Cardiac muscle cell (in vitro differentiated cells and primary cell): ENCODE data around the gene SLC38A6. TPM values are rescaled to one million over a fixed set of nuclear protein-coding genes. Genes with fewer than 3 reads are reported as not detected.
"Not testable (repeated sequence)": the region's sequence is repeated elsewhere in the genome, so short reads cannot be mapped to it uniquely, and the experiment has no call there.

Experiments
- DNase-seq, 2 donors: peaks; one replicate each; pipeline versions ENCODE4 v3.0.0 to v3.0.0-alpha.2; 2010 to 2017; ENCODE audit warnings: low read depth in 1 of 2, low spot score in 1 of 2
- H3K27ac ChIP-seq: fragments of 200-600 bp; sonication (generic); 2 replicates; pipeline ENCODE4 v1.5.1; 2016
- H3K27me3 ChIP-seq: fragments of 200-600 bp; sonication (generic); 2 replicates; pipeline ENCODE4 v1.6.0; 2016; ENCODE audit warnings: control low read depth
- H3K36me3 ChIP-seq: fragments of 200-600 bp; sonication (generic); 2 replicates; pipeline ENCODE4 v1.5.1; 2016; ENCODE audit warnings: control low read depth
- H3K4me1 ChIP-seq: fragments of 200-600 bp; sonication (generic); 2 replicates; pipeline ENCODE4 v1.8.1; 2017; ENCODE audit warnings: low read depth, mild to moderate bottlenecking, mixed run types
- H3K4me3 ChIP-seq: fragments of 200-600 bp; sonication (generic); 2 replicates; pipeline ENCODE4 v1.5.1; 2016; ENCODE audit warnings: mild to moderate bottlenecking
- H3K9me3 ChIP-seq: fragments of 200-600 bp; sonication (generic); 2 replicates; pipeline ENCODE4 v1.5.1; 2017; ENCODE audit warnings: low read depth, mild to moderate bottlenecking, control low read depth
- CTCF ChIP-seq: IDR thresholded peaks from 2 replicates; pipeline ENCODE4 v1.5.1; 2012; ENCODE audit warnings: low read depth, mild to moderate bottlenecking, low read length
- polyA plus RNA-seq: library from polyadenylated mRNA; unstranded; fragments of >200 nt; fragmentation: Nextera tagmentation; extraction: Ambion mirVana; gene quantifications from 2 replicates; pipeline ENCODE4 v1.2.1, GENCODE V29; 2016
- total RNA-seq: library from RNA; depleted of rRNA; stranded (reverse); fragments of >200 nt; gene quantifications from 2 replicates; pipeline ENCODE4 v1.2.3, GENCODE V29; 2016

Gene SLC38A6
- total and polyA plus RNA-seq, 2 experiments from 2014 or later: 5.7 to 15.1 TPM

GRCh38 chr14:61080591-61081010, 99.6 kb downstream of the SLC38A6 start:
- no peaks in the 10 kb centered on the region for H3K36me3 ChIP-seq
- H3K27ac ChIP-seq: no peak overlapping the region
- no peaks in the 10 kb centered on the region for H3K27me3 ChIP-seq
- no peaks in the 10 kb centered on the region for H3K9me3 ChIP-seq
- no peaks in the 10 kb centered on the region for H3K4me1 ChIP-seq
- DNase-seq: no peak
- no peak for TF ChIP-seq CTCF
- H3K4me3 ChIP-seq: no peak overlapping the region

GRCh38 chr14:61088081-61088480, 107.0 kb downstream of the SLC38A6 start:
- Histone ChIP-seq H3K27me3 (no peaks in the 10 kb centered on the region), H3K4me3 (no peak overlapping the region), H3K36me3 (no peaks in the 10 kb centered on the region), H3K9me3 (no peaks in the 10 kb centered on the region), H3K4me1 (peaks cover 14% of the 10 kb centered on the region), H3K27ac (no peak overlapping the region)
- no peak for DNase-seq
- TF ChIP-seq CTCF: no peak

- no peak for TF ChIP-seq CTCF
- peaks cover 14% of the 10 kb centered on the region for H3K4me1 ChIP-seq
These were observed 108.2 kb downstream of the SLC38A6 start for GRCh38 chr14:61089126-61089750.

GRCh38 chr14:61090432-61091216, 109.6 kb downstream of the SLC38A6 start:
- peaks cover 14% of the 10 kb centered on the region for H3K4me1 ChIP-seq
- H3K36me3 ChIP-seq: no peaks in the 10 kb centered on the region
- DNase-seq: peak in 1 of 2 donors; percentile 35
- H3K4me3 ChIP-seq: no peak overlapping the region
- H3K27me3 ChIP-seq: no peaks in the 10 kb centered on the region
- peak overlapping the region; percentile 75 for H3K27ac ChIP-seq
- TF ChIP-seq CTCF: no peak
- no peaks in the 10 kb centered on the region for H3K9me3 ChIP-seq

More at GRCh38 chr14:61089126-61089750, 108.2 kb downstream of the SLC38A6 start:
- no peaks in the 10 kb centered on the region for H3K36me3 ChIP-seq
- H3K9me3 ChIP-seq: no peaks in the 10 kb centered on the region
- H3K4me3 ChIP-seq: no peak overlapping the region
- H3K27ac ChIP-seq: peak overlapping the region; percentile 75
- no peaks in the 10 kb centered on the region for H3K27me3 ChIP-seq
- DNase-seq: no peak

GRCh38 chr14:61091657-61092273, 110.7 kb downstream of the SLC38A6 start:
- Histone ChIP-seq H3K4me3 (no peak overlapping the region), H3K27me3 (no peaks in the 10 kb centered on the region), H3K9me3 (no peaks in the 10 kb centered on the region), H3K27ac (no peak overlapping the region), H3K4me1 (peaks cover 14% of the 10 kb centered on the region), H3K36me3 (no peaks in the 10 kb centered on the region)
- peak in 1 of 2 donors; percentile 18 for DNase-seq
- no peak for TF ChIP-seq CTCF

- not testable (repeated sequence) for DNase-seq, H3K27me3 ChIP-seq, H3K4me3 ChIP-seq, H3K36me3 ChIP-seq, H3K27ac ChIP-seq, H3K9me3 ChIP-seq
- H3K4me1 ChIP-seq: peaks cover 19% of the 10 kb centered on the region
These were observed 117.1 kb downstream of the SLC38A6 start for GRCh38 chr14:61098096-61098495.
